A673 (cell line): ENCODE data around the gene LSM3. TPM values are rescaled to one million over a fixed set of nuclear protein-coding genes. Genes with fewer than 3 reads are reported as not detected.

ENCODE experiments used
- BruUV-seq: library from RNA; stranded (reverse); fragments of 400-500 nt; replicated peaks from 2 replicates; lab custom pipeline; 2021; lab: Mats Ljungman, UMichigan
- CTCF ChIA-PET: fragments of 300-600 bp; sonication (Branson Sonifier 250); formaldehyde crosslinking; loops from one replicate; lab custom pipeline; 2022; ENCODE audit warnings: antibody characterized with exemption; lab: Charles Lee
- POLR2A ChIA-PET: fragments of 300-600 bp; sonication (Branson Sonifier 250); formaldehyde crosslinking; loops from one replicate; lab custom pipeline; 2022; ENCODE audit warnings: antibody characterized with exemption; ENCODE audit not compliant: low non-redundant PET; lab: Charles Lee
- DNase-seq: peaks from one replicate; pipeline ENCODE4 v3.0.0-alpha.2; 2015; ENCODE audit warnings: low spot score
- H3K27ac ChIP-seq: fragments of 200-600 bp; sonication (generic); 2 replicates; pipeline ENCODE4 v1.5.1; 2016; ENCODE audit warnings: mixed run types, low read depth, mild to moderate bottlenecking, mixed read lengths, antibody characterized with exemption, low read length; ENCODE audit not compliant: poor library complexity, severe bottlenecking
- H3K27me3 ChIP-seq: fragments of 200-600 bp; sonication (generic); replicated peaks from 2 replicates; pipeline ENCODE4 v1.6.1; 2017; ENCODE audit warnings: mixed run types, low read depth, mild to moderate bottlenecking, mixed read lengths, antibody characterized with exemption, low read length; ENCODE audit not compliant: insufficient read depth, poor library complexity
- H3K36me3 ChIP-seq: fragments of 200-600 bp; sonication (generic); 2 replicates; pipeline ENCODE4 v1.6.1; 2016; ENCODE audit warnings: mixed run types, mild to moderate bottlenecking, mixed read lengths, antibody characterized with exemption, low read length; ENCODE audit not compliant: insufficient read depth, poor library complexity, severe bottlenecking
- H3K4me1 ChIP-seq: fragments of 200-600 bp; sonication (generic); 2 replicates; pipeline ENCODE4 v1.6.1; 2017; ENCODE audit warnings: mixed run types, mild to moderate bottlenecking, mixed read lengths, antibody characterized with exemption, low read length; ENCODE audit not compliant: insufficient read depth, poor library complexity, severe bottlenecking
- H3K4me3 ChIP-seq: fragments of 200-600 bp; sonication (generic); 2 replicates; pipeline ENCODE4 v1.5.1; 2016; ENCODE audit warnings: low read depth, mixed run types, mild to moderate bottlenecking, mixed read lengths, low read length; ENCODE audit not compliant: poor library complexity, severe bottlenecking
- H3K9me3 ChIP-seq: fragments of 200-600 bp; sonication (generic); 2 replicates; pipeline ENCODE4 v1.6.1; 2016; ENCODE audit warnings: mixed run types, low read depth, mild to moderate bottlenecking, mixed read lengths, antibody characterized with exemption, low read length; ENCODE audit not compliant: poor library complexity, severe bottlenecking
- EZH2 ChIP-seq: fragments of 200-600 bp; sonication (generic); IDR thresholded peaks from 2 replicates; pipeline ENCODE4 v1.6.1; 2017; ENCODE audit warnings: borderline replicate concordance, low read depth, mild to moderate bottlenecking, mixed read lengths, antibody characterized with exemption, low read length; ENCODE audit not compliant: poor library complexity, severe bottlenecking
- intact Hi-C: fragments of 100-400 bp; cut with micrococcal nuclease; formaldehyde crosslinking; loops from one replicate; pipeline ENCODE4 v1.10.0; 2022; ENCODE audit not compliant: unreplicated experiment
- total RNA-seq: library from RNA; stranded (reverse); gene quantifications from 2 replicates; pipeline ENCODE4 v1.2.3, GENCODE V29; 2021
- TF ChIP-seq, protein P1 (sequence below): fragments of 300-800, 200-600 bp; sonication (generic); conservative IDR thresholded peaks from 2 replicates; pipeline ENCODE4 v1.5.1; 2017; ENCODE audit warnings: low read depth, mild to moderate bottlenecking, antibody characterized with exemption, low read length, moderate library complexity, mixed read lengths

The LSM3 gene
- total RNA-seq, 1 experiment from 2014 or later: 29.4 TPM

DNA sequence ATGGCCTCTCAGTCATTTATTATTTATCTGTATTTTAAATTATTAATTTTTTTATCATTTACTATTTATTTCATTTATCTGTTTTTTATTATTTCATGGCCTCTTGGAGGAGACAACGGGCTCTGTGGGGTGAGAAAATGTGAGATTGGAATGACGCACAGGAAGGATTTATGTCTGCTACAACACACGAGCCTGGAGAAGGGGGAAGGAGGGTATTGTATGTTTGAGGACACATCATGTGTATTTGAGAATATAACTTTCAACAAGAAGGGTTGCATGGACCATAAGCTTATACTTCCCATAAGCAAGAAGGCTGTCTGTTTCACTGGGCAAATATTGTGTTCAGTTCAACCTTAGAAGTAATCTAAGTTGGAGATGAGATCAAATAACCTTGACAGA is 31.7 kb downstream of the LSM3 start:
- intact Hi-C loops: no loop called here
- POLR2A ChIA-PET: no interaction called here

GRCh38 chr3:14210843-14211594 is 32.4 kb downstream of the LSM3 start:
- intact Hi-C loops: no loop called here
- no peak overlapping the region for H3K4me3 ChIP-seq
- no peak for DNase-seq
- ChIA-PET POLR2A (no interaction called here), CTCF (no interaction called here)
- TF ChIP-seq, protein P1, sequence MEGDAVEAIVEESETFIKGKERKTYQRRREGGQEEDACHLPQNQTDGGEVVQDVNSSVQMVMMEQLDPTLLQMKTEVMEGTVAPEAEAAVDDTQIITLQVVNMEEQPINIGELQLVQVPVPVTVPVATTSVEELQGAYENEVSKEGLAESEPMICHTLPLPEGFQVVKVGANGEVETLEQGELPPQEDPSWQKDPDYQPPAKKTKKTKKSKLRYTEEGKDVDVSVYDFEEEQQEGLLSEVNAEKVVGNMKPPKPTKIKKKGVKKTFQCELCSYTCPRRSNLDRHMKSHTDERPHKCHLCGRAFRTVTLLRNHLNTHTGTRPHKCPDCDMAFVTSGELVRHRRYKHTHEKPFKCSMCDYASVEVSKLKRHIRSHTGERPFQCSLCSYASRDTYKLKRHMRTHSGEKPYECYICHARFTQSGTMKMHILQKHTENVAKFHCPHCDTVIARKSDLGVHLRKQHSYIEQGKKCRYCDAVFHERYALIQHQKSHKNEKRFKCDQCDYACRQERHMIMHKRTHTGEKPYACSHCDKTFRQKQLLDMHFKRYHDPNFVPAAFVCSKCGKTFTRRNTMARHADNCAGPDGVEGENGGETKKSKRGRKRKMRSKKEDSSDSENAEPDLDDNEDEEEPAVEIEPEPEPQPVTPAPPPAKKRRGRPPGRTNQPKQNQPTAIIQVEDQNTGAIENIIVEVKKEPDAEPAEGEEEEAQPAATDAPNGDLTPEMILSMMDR: no peak
- no peak for TF ChIP-seq EZH2
- no peaks in the 10 kb centered on the region for H3K36me3 ChIP-seq
- H3K4me1 ChIP-seq: no peaks in the 10 kb centered on the region
- BruUV-seq: no TSS peak
- no peak overlapping the region for H3K27ac ChIP-seq
- no peaks in the 10 kb centered on the region for H3K27me3 ChIP-seq
- H3K9me3 ChIP-seq: no peaks in the 10 kb centered on the region

More for the DNA sequence above, 31.7 kb downstream of the LSM3 start:
- CTCF ChIA-PET: no interaction called here
- BruUV-seq: no TSS peak
- TF ChIP-seq, protein P1: no peak
- no peak for TF ChIP-seq EZH2
- H3K4me3 ChIP-seq: no peak overlapping the region
- no peaks in the 10 kb centered on the region for H3K36me3 ChIP-seq
- H3K27ac ChIP-seq: no peak overlapping the region
- DNase-seq: no peak
- no peaks in the 10 kb centered on the region for H3K9me3 ChIP-seq
- no peaks in the 10 kb centered on the region for H3K4me1 ChIP-seq
- no peaks in the 10 kb centered on the region for H3K27me3 ChIP-seq

GRCh38 chr3:14211621-14212020 is 33.0 kb downstream of the LSM3 start:
- Histone ChIP-seq H3K9me3 (no peaks in the 10 kb centered on the region), H3K27me3 (no peaks in the 10 kb centered on the region), H3K4me1 (no peaks in the 10 kb centered on the region), H3K36me3 (no peaks in the 10 kb centered on the region), H3K27ac (no peak overlapping the region), H3K4me3 (no peak overlapping the region)
- TF ChIP-seq, protein P1: no peak
- TF ChIP-seq EZH2: no peak
- CTCF ChIA-PET: interaction anchor here (2.7 kb wide), 1 partner anchor 8 kb away, joined by 10 read pairs; no protein-coding TSS in a partner anchor
- DNase-seq: no peak
- POLR2A ChIA-PET: no interaction called here
- BruUV-seq: no TSS peak
- intact Hi-C loops: no loop called here
